WTC11 (cell line): ENCODE data around the gene IGFBPL1.

Experiments
- ZNF281 ChIP-seq: sonication (generic); formaldehyde crosslinking; IDR thresholded peaks from 2 replicates; pipeline ENCODE4 v1.8.0; 2023; ENCODE audit warnings: mild to moderate bottlenecking, missing genetic modification reagents
- TF ChIP-seq, protein P1 (sequence below): fragments of 200-600 bp; IDR thresholded peaks from 2 replicates; pipeline ENCODE4 v1.8.0; 2022; ENCODE audit warnings: antibody characterized with exemption

GRCh38 chr9:38380230-38380871 lies 43.9 kb downstream of the IGFBPL1 start:
- no peak for TF ChIP-seq ZNF281 (CRISPR knock-in tag)
- TF ChIP-seq, protein P1, sequence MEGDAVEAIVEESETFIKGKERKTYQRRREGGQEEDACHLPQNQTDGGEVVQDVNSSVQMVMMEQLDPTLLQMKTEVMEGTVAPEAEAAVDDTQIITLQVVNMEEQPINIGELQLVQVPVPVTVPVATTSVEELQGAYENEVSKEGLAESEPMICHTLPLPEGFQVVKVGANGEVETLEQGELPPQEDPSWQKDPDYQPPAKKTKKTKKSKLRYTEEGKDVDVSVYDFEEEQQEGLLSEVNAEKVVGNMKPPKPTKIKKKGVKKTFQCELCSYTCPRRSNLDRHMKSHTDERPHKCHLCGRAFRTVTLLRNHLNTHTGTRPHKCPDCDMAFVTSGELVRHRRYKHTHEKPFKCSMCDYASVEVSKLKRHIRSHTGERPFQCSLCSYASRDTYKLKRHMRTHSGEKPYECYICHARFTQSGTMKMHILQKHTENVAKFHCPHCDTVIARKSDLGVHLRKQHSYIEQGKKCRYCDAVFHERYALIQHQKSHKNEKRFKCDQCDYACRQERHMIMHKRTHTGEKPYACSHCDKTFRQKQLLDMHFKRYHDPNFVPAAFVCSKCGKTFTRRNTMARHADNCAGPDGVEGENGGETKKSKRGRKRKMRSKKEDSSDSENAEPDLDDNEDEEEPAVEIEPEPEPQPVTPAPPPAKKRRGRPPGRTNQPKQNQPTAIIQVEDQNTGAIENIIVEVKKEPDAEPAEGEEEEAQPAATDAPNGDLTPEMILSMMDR, result no peak
